Activated T-cell treated with anti-CD3 and anti-CD28 coated beads for 48 hours (primary cell): ENCODE measurements around the gene MGST2.
A peak's percentile ranks its signal among the peaks of the same experiment; 100 is the strongest.

Experiments used
- DNase-seq: peaks from one replicate; pipeline ENCODE4 v3.0.0-alpha.2; 2020; ENCODE audit warnings: low read depth

The MGST2 gene

GRCh38 chr4:139704915-139705485 is 39.4 kb downstream of the MGST2 start:
- no peak for DNase-seq

GRCh38 chr4:139709660-139710059 is 44.0 kb downstream of the MGST2 start:
- no peak for DNase-seq

- no peak for DNase-seq
Observed at GRCh38 chr4:139710073-139710472, 44.5 kb downstream of the MGST2 start.

GRCh38 chr4:139711461-139711860 is 45.8 kb downstream of the MGST2 start:
- no peak for DNase-seq

GRCh38 chr4:139712882-139713281 is 47.3 kb downstream of the MGST2 start:
- no peak for DNase-seq

- DNase-seq, result no peak
Observed at GRCh38 chr4:139715746-139716391, 50.2 kb downstream of the MGST2 start.

- no peak for DNase-seq
Observed at GRCh38 chr4:139718358-139718757, 52.7 kb downstream of the MGST2 start.

- DNase-seq, result no peak
Observed at GRCh38 chr4:139718833-139719232, 53.2 kb downstream of the MGST2 start.

- no peak for DNase-seq
Observed at GRCh38 chr4:139719381-139720101, 53.9 kb downstream of the MGST2 start.

- no peak for DNase-seq
Observed at GRCh38 chr4:139720806-139721205, 55.2 kb downstream of the MGST2 start.

- DNase-seq, result no peak
Observed at GRCh38 chr4:139721789-139722188, 56.2 kb downstream of the MGST2 start.

- DNase-seq, result no peak
Observed at GRCh38 chr4:139725236-139725635, 59.6 kb downstream of the MGST2 start.

- no peak for DNase-seq
Observed at GRCh38 chr4:139726615-139727014, 61.0 kb downstream of the MGST2 start.

GRCh38 chr4:139728146-139728545 is 62.5 kb downstream of the MGST2 start:
- no peak for DNase-seq

- no peak for DNase-seq
Observed at GRCh38 chr4:139728840-139729239, 63.2 kb downstream of the MGST2 start.

GRCh38 chr4:139732991-139733570 is 67.5 kb downstream of the MGST2 start:
- DNase-seq, result no peak

GRCh38 chr4:139734201-139734874 is 68.7 kb downstream of the MGST2 start:
- DNase-seq, result no peak

GRCh38 chr4:139734875-139735380 is 69.3 kb downstream of the MGST2 start:
- DNase-seq, result peak; percentile 60

GRCh38 chr4:139735381-139736273 is 70.0 kb downstream of the MGST2 start:
- no peak for DNase-seq

GRCh38 chr4:139736274-139736660 is 70.6 kb downstream of the MGST2 start:
- no peak for DNase-seq

GRCh38 chr4:139736661-139737060 is 71.0 kb downstream of the MGST2 start:
- DNase-seq, result no peak
